ENCODE results near the gene SNCG.
"Not testable (repeated sequence)": the region's sequence is repeated elsewhere in the genome, so short reads cannot be mapped to it uniquely, and the experiment has no call there.

SNCG gene

DNA sequence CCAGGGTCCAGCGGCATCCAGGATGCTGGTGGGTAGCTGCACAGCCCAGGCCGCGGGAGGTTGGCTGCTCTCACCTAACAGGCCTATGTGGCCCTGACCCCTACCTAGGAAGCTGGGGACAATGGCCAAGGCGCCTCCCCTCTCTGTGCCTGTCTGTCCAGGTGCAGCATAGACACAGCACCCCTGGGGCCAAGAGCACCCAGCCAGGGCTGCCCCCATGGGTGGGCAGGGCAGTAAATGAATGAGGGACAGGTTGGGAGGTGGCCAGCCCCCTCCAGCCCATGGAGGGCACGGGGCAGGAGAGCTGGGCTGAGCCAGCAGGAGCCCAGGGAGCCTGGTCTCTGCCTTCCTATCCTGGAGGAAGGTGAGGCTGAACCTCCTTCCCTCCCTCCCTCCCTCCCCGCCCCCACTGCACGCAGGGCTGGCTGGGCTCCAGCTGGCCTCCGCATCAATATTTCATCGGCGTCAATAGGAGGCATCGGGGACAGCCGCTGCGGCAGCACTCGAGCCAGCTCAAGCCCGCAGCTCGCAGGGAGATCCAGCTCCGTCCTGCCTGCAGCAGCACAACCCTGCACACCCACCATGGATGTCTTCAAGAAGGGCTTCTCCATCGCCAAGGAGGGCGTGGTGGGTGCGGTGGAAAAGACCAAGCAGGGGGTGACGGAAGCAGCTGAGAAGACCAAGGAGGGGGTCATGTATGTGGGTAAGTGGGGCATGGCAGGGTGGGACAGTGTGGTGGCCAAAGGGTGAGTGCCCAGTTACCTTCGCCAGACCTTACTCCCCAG, at the start of gene SNCG:
Gene SNCG, plus strand, starts transcription at position 484 of the 785 bp plus-strand sequence. Its CDS starts 99 bp downstream, at position 583.
- no peak for DNase-seq

DNA sequence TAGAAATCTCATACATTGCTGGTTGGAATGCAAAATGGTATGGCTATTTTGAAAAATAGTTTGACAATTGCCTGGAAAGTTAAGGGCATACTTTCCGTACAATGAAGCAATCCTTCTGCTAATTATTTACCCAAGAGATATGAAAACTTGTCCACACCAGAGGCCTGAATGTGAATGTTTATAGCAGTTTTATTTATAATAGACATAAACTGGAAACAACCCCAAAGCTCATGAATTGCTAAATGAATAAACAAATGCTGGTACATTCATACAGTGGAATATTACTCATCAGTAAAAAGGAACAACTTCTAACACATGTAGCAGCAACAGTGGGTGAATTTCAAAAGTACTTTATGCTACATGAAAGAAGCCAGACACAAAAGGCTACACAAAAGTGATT, 43.7 kb upstream of the SNCG start:
- DNase-seq = no peak

GRCh38 chr10:86918022-86918471, 40.4 kb upstream of the SNCG start:
- DNase-seq = peak; percentile 12

DNA sequence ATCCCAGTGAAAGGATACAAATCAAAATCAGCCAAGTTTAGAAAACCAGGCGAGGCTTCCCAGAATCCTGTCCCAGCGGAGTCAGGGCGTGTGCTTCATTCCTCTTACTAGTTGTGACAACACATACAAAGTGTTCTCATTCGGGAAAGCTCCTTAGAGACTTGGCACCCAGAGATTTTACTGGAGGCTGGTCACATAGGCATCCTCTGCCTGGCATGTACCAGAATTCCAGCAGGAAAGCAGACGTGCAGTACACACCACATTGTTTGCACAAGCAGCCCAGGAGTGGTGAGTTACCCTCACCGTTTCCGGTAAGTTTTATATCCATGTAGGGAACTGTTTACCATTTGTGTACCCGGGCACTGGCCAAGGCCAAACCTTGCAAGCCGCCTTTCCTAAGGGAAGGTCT, 35.8 kb upstream of the SNCG start:
- no peak for DNase-seq

DNA sequence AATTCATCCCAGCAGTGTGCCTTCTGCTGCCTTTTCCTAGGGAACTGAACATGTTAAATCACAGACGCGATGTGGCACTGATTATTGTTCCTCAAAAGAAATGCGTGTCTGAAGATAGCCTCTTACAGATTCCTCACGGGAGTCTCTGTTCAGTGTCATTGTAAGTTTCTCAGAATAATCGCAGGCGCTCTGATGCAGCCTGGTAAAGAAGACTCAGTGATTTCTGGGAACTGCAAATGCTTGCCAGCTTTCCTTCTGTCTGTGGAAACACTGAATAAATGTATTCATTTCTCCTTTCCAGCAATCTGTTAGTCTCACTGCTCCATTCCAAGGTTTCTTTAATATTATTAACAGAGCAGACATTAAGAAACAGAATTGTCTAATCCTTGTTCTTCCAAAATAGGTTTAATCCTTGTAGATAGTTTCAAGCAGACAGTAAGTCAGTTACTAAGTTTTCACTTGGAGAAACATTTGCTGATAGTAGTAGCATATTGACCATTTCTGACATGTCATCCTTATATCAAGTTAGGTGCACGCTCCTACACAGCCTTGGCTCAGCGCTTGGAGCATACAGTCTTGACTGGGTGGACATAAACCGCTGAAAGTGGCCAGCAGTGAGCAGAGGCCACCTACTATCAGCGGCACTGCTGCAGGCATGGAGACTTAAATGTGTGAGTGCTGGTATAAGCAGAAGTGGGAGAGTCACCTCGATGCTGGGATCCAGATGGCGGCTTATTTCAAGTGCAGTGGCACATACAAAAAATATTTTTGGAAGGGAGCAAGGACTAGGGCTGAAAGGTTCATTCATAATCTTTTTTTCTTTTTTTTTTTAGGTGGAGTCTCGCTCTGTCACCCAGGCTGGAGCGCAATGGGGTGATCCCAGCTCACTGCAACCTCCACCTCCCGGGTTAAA, 28.7 kb upstream of the SNCG start:
- DNase-seq = no peak

GRCh38 chr10:86931872-86932271, 26.5 kb upstream of the SNCG start:
- peak; percentile 30 for DNase-seq

DNA sequence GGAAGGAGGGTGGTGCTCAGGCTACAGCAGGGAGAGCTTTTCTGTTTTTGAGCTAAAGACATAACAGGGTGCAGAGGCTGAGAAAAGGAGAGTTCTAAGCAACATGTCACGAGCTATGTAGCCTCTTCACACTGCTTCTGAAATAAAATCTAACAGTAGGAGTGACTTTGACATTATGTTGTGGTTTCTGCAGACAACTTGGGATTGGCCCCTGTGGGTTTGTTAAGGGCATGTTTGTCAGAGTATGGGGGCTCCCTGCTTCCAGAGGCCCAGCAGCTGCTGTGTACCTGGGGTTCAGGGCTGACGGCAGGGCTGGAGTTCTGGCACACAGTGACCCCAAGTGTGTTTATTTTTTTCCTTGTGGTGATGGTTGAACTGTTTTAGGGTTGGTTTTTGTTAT, 25.7 kb upstream of the SNCG start:
- no peak for DNase-seq

- not testable (repeated sequence) for DNase-seq
Observed at GRCh38 chr10:86934162-86934711, 24.2 kb upstream of the SNCG start.

DNA sequence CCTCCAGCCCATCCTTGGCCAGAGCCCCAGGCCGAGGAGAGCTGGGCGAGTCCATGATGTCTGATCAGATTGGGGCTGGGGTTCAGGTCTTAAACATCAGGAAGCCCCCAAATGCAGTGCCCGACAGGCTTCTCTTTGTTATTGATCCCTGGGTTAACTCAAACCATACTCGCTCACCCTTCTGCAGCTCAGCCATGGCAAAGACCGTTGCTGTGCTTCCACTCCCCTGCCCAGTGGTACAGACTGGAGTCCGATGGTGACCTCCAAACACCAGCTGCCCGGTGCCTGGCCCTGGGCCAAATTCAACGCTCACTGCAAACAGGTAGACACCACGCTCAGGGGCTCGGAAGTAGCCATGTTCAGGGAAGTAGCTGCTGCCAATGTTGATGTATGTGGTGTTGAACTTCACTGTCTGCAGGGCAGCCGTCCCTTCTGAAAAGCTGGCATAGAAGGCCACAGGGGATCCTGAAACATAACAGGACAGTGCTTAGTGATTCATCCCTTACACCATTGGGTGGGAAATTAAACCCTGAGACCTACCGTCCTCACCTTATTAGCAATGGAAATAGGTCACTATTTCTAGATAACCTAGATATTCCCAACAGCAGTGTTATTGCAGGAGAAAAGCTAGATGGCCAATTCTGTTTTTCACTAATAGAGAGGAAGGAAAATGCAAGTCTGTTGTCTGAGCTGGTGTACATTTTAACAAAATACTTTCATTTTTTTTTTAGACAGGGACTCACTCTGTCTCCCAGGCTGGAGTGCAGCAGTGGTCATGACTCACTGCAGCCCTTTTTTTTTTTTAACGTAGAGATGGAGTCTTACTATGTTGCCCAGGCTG, 21.5 kb upstream of the SNCG start:
- peak; percentile 37 for DNase-seq

DNA sequence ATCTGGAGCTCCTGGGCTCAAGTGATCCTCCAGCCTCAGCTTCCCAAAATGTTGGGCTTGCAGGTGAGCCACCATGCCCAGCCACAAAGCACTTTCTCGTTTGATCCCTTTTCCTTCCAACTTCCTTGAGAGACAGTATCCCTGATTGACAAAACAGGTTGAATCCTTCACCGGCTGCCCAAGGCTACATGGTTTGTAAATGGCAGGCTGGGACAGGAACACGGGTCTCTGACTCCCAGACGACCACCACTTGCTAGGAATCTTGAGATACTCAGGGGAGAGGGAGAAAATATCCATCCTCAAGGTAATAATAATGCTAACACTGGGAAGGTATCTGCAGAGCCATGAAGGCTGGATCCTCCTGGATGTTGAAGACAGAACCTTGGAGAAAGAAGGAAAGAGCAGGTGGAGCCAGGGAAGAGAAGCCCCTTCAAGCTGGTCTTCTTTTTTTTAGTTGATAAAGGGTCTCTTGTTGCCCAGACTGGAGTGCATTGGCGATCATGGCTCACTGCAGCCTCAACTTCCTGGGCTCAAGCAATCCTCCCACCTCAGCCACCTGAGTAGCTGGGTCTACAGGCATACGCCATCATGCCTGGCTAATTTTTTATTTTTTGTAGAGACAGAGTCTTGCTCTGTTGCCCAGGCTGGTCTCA, 20.8 kb upstream of the SNCG start:
- no peak for DNase-seq

GRCh38 chr10:86938260-86938659, 20.1 kb upstream of the SNCG start:
- no peak for DNase-seq

DNA sequence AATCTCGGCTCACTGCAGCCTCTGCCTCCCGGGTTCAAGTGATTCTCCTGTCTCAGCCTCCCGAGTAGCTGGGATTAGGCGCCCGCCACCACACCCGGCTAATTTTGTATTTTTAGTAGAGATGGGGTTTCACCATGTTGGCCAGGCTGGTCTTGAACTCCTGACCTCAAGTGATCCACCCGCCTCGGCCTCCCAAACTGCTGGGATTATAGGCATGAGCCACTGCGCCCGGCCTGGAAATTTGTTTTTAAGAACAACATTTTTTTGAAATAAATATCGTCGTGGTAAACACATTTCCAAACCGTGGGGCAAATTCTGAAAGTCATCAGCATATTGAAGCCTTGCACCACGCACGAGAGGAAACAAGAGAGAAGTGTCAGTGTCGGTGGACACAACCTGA, 18.3 kb upstream of the SNCG start:
- not testable (repeated sequence) for DNase-seq

DNA sequence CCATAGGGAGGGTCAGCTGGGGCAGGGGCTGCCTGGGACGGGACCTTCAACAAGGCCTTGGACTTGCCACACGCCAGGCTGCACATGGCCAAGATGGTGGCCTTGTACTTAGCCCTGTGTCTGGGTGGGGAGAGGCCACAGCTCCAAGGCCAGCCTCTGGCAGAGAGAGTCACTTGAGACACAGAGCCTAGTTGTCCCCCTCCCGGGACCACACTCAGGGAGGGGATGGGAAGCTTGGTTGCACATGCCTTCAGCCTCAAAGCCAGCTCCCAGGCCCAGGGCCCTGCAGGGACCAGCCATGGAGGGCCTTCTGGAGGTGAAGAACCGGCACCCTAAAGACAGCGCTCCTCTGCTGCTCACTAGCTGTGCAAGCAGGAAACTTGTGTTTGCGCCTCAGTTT, 17.7 kb upstream of the SNCG start:
- no peak for DNase-seq

DNA sequence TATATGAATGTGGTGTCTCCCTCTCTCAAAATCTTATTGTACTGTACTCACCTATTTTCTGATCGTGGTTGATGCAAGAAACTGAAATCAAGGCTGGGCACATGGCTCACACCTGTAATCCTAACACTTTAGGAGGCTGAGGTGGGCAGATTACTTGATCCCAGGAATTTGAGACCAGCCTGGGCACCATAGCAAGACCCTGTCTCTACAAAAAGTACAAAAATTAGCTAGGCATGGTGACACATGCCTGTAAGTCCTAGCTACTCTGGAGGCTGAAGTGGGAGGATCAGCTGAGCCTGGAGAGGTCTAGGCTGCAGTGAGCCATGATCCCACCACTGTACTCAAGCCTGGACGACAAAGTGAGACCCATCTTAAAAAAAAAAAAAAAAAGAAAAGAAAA, 17.0 kb upstream of the SNCG start:
- DNase-seq = no peak

DNA sequence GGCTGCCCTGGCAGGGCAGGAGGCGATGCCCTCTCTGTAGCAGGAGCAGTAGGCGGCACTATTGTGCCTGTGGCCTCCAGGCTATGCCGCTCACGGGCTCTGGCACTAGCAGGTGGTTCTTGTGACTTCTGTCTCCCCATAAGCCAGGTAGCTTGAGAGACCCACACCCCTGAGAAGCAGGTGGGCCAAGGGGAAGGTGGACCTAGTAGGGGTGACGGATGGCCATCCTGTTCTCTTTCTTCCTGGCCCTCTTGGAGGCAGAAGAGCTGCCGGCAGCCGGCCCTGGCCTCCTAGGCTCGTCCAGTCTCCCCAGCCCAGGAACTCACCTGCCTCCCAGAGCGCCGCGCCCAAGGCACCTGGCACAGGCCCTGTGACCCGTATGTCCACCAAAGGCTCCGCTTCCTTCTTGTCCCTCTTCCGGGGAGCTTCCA, 16.4 kb upstream of the SNCG start:
- DNase-seq = no peak

GRCh38 chr10:86942441-86943315, 15.7 kb upstream of the SNCG start:
- no peak for DNase-seq

- DNase-seq = no peak
Observed at GRCh38 chr10:86943316-86944030, 14.9 kb upstream of the SNCG start.

DNA sequence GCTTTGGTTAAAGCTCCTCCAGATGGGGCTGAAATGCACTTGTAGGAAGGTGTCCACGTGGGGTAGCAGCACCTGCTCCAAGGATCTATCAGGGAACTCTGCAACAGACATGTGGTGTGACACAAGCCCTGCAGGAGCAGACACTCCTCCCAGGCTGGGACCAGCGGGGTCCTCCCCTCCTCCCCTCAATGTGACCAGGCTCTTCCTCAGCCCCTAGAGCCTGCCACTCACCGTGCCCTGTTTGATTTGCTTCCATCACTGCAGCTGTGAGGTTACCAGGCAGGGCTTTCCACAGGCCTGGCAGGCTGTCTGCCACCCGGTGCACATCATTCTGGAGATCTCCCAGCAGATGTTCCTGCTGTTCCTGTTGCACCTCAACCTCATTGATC, 14.4 kb upstream of the SNCG start:
- DNase-seq = no peak

- DNase-seq = no peak
Observed at GRCh38 chr10:86944471-86944870, 13.9 kb upstream of the SNCG start.

DNA sequence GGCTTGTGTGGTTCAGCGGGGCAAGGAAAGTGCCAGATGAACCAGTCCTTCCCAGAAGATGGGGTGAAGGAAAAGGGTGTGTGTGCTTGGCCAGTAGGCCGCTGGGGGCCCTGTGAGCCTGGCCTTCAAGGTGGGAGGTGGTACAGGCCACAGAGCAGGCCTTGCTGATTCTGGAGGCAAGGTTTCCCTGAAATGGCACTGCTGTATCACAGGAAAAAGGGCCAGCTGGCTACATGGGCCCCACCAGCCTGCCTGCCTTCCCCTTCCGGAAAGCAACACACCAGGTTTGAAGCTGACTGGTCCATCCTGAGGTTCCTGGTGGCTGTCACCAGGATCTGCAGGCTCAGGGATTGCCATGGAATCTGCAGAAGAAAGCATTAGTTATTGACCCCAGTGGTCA, 13.5 kb upstream of the SNCG start:
- DNase-seq = no peak
